ENCODE measurements around the gene PACSIN1.

Gene PACSIN1

DNA sequence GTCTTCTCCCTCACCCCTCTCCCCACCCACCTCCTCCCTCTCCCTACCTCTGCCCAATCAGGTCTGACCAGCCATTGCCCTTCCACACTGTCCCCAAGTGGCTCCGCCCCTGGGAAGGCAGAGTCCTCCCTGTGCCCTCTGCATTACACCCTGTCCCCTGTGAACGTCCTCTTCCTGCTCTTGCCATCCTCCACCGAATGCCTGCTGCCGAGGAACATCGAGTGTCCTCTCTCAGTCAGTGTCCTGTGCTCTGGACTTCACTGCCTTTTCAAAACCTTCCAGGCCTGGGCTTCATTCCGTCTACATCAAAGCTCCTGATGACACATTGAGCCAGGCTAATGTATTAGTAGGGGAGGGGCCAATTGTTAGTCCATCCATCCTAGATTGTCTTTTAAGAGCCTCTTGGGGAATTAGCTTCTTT lies 3.3 kb upstream of the PACSIN1 start:
- Histone ChIP-seq H3K4me3 (no peak overlapping the region), H3K36me3 (ENCODE audit: insufficient read depth, low read length) (no peaks in the 10 kb centered on the region), H3K27ac (no peak overlapping the region), H3K9me3 (ENCODE audit: low read depth, low read length) (no peaks in the 10 kb centered on the region), H3K9ac (ENCODE audit: insufficient read length) (no peak overlapping the region)
- no peak for DNase-seq (ENCODE audit: low read depth, low spot score)
- no peak for TF ChIP-seq FOXP2 (optimal IDR thresholded peaks at IDR 0.05; ENCODE audit: control extremely low read depth, extremely low read length, insufficient read depth)
- TF ChIP-seq EZH2 (IDR thresholded peaks at IDR 0.05), result no peak
- no peak for TF ChIP-seq POLR2AphosphoS5 (IDR thresholded peaks at IDR 0.05; ENCODE audit: borderline replicate concordance, low read depth, low read length)

DNA sequence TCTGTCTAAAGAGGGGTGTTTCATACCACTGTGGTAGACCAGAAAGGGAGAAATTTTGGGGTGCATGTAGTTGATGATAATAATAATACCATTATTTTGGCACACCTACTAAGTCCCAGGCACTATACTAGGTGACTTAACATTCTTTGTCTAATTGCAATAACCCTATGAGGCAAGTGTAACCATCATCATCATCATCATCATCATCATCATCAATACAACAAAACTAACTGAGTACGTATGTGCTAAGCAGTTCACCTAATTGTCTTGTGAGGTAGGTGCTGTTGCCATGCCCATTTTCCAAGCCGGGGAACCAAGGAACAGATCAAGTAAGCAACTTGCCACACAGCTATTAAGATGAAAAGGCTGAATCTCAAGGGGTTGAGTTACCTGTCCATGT lies 2.6 kb upstream of the PACSIN1 start:
- Histone ChIP-seq H3K4me3 (no peak overlapping the region), H3K36me3 (ENCODE audit: insufficient read depth, low read length) (no peaks in the 10 kb centered on the region), H3K27ac (no peak overlapping the region), H3K9ac (ENCODE audit: insufficient read length) (no peak overlapping the region), H3K9me3 (ENCODE audit: low read depth, low read length) (no peaks in the 10 kb centered on the region)
- DNase-seq (ENCODE audit: low read depth, low spot score), result no peak
- TF ChIP-seq EZH2 (IDR thresholded peaks at IDR 0.05), result no peak
- TF ChIP-seq FOXP2 (optimal IDR thresholded peaks at IDR 0.05; ENCODE audit: control extremely low read depth, extremely low read length, insufficient read depth), result no peak
- TF ChIP-seq POLR2AphosphoS5 (IDR thresholded peaks at IDR 0.05; ENCODE audit: borderline replicate concordance, low read depth, low read length), result no peak

DNA sequence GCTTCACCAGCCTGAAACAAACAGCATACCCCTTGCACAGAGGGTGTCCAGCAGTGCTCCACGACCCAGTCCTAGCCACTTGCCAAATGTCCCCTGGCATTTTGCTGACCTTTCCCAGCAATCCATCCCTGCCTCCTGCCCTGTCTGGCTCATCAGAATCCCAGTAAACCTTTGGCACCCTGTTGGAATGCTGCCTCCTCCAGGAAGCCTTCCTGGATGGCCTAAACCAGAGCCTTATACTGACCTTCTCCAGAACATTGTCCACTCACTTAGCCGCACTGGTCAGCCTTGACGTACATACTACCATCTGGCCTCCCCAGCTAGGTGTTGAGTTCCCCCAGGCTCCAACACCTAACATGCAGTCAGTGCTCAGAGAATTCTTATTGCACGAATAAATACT lies 2.0 kb upstream of the PACSIN1 start:
- H3K9ac ChIP-seq (ENCODE audit: insufficient read length), result no peak overlapping the region
- no peaks in the 10 kb centered on the region for H3K36me3 ChIP-seq (ENCODE audit: insufficient read depth, low read length)
- H3K4me3 ChIP-seq, result no peak overlapping the region
- H3K27ac ChIP-seq, result no peak overlapping the region
- H3K9me3 ChIP-seq (ENCODE audit: low read depth, low read length), result no peaks in the 10 kb centered on the region
- no peak for TF ChIP-seq FOXP2 (optimal IDR thresholded peaks at IDR 0.05; ENCODE audit: control extremely low read depth, extremely low read length, insufficient read depth)
- TF ChIP-seq EZH2 (IDR thresholded peaks at IDR 0.05), result no peak
- TF ChIP-seq POLR2AphosphoS5 (IDR thresholded peaks at IDR 0.05; ENCODE audit: borderline replicate concordance, low read depth, low read length), result no peak
- DNase-seq (ENCODE audit: low read depth, low spot score), result no peak

DNA sequence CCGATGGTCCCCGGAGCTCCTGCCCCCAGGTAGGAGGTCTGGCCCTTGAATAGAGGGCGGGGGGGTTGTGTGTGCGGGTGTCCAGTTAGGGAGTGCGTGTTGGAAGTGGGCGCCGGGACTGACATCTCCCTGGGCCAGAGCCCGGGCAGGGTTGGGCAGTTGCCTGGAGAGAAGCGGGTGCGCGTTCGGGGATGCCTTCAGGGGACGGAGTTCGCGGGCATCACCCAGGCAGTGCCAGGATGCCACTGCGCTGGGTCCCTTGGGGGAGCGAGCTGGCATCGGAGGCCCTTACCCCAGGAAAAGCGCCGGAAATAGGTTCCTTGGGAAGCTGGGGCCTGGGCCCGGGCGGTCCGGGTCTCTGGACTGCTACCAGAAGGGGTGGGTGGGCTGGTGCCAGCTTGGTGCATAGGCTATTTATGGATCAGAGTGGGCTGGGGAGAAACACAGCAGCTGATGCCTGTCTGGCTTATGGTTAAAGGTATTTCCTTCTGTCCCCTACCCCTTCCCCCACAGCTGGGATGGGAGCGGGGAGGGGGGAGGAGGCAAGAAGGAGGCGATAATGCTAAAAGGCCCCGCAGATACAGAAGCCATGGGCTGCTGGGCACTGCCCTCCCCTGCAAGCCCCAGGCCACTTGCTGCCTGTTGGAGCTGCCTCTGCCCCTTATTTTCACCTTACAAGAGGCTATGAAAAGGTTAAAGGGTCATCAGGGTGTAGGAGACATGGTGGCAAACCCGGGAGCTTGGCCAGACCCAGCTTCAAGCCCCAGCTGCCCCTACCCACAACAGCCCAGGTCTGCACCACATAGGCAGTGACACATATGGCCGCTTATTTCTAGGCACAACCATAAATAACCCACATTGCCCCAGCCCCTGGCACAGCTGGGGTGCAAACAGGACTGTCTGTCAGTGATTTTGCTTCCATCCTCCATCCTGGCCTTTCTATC lies 638 bp downstream of the PACSIN1 start:
- DNase-seq (ENCODE audit: low read depth, low spot score), result no peak
- Histone ChIP-seq H3K36me3 (ENCODE audit: insufficient read depth, low read length) (no peaks in the 10 kb centered on the region), H3K9ac (ENCODE audit: insufficient read length) (no peak overlapping the region), H3K27ac (no peak overlapping the region), H3K9me3 (ENCODE audit: low read depth, low read length) (no peaks in the 10 kb centered on the region), H3K4me3 (no peak overlapping the region)
- TF ChIP-seq EZH2 (IDR thresholded peaks at IDR 0.05) (no peak), POLR2AphosphoS5 (IDR thresholded peaks at IDR 0.05; ENCODE audit: borderline replicate concordance, low read depth, low read length) (no peak), FOXP2 (optimal IDR thresholded peaks at IDR 0.05; ENCODE audit: control extremely low read depth, extremely low read length, insufficient read depth) (no peak)

DNA sequence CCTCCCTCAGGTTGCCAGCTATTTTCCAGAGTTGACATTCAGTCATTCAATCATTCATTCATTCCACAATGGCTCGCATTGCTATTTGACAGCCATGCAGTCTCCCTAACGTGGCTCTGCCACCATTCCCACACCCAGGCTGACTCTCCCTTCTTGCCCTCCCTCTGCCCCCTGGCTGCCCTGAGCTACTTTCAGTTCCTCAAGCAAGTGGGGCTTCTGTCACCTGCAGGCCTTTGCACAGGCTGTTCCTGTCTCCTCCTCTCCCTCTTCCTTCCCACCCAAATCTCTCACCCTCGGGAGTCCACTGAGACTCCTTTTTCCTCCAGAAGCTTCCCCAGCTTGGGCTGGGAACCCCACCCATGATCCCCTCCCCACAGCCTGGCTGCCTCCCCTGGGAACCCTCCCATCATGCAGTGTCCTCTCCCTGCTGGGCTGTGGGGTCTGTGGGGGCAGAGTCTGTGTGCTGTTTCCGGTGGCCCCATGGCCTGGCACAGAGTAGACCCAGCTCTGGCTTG lies 2.6 kb downstream of the PACSIN1 start:
- Histone ChIP-seq H3K9ac (ENCODE audit: insufficient read length) (no peak overlapping the region), H3K4me3 (no peak overlapping the region), H3K9me3 (ENCODE audit: low read depth, low read length) (no peaks in the 10 kb centered on the region), H3K36me3 (ENCODE audit: insufficient read depth, low read length) (no peaks in the 10 kb centered on the region), H3K27ac (no peak overlapping the region)
- TF ChIP-seq POLR2AphosphoS5 (IDR thresholded peaks at IDR 0.05; ENCODE audit: borderline replicate concordance, low read depth, low read length) (no peak), EZH2 (IDR thresholded peaks at IDR 0.05) (no peak), FOXP2 (optimal IDR thresholded peaks at IDR 0.05; ENCODE audit: control extremely low read depth, extremely low read length, insufficient read depth) (no peak)
- DNase-seq (ENCODE audit: low read depth, low spot score), result no peak

DNA sequence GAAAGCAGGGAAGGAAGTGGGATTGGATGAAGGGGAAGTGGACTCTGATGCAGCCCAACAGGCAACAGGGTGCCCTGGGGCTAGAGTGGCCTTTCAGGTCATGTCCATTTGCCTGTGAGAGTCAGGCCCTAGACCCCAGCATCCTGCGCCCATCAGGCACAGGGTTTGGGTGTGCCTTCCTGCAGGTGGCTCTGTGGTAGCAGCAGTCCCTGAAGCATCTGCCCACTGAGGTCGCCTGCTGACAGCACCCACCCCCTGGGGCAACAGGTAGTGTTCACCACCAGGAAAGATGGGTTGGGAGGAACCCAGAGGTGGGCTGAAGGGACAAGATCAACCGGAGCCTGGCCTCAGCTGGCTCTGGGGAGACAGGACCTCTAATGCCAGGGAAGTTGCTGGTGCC lies 3.6 kb downstream of the PACSIN1 start:
- no peaks in the 10 kb centered on the region for H3K36me3 ChIP-seq (ENCODE audit: insufficient read depth, low read length)
- DNase-seq (ENCODE audit: low read depth, low spot score), result no peak
- no peak overlapping the region for H3K9ac ChIP-seq (ENCODE audit: insufficient read length)
- no peaks in the 10 kb centered on the region for H3K9me3 ChIP-seq (ENCODE audit: low read depth, low read length)
- H3K27ac ChIP-seq, result no peak overlapping the region
- H3K4me3 ChIP-seq, result no peak overlapping the region
- TF ChIP-seq POLR2AphosphoS5 (IDR thresholded peaks at IDR 0.05; ENCODE audit: borderline replicate concordance, low read depth, low read length) (no peak), EZH2 (IDR thresholded peaks at IDR 0.05) (no peak), FOXP2 (optimal IDR thresholded peaks at IDR 0.05; ENCODE audit: control extremely low read depth, extremely low read length, insufficient read depth) (no peak)

DNA sequence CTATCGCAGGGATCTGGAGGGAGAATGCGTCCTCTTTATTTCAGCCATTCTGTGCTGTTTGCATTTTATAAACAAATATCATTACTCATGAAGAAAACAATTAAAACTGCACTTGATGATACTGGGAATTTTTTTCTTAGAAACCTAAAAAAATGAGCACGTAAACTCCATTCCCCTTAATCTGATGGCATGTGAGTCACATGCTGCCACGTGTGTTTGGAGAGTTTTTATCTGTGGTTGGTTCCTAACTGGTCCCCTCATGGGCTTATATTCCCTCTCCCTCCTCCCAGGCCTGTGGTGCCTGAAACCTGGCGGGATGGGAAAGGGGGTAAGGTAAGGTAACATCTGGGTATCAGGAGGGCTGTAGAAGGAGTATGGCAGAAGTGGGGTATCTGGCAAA lies 6.5 kb downstream of the PACSIN1 start:
- Histone ChIP-seq H3K27ac (no peak overlapping the region), H3K9ac (ENCODE audit: insufficient read length) (no peak overlapping the region), H3K4me3 (no peak overlapping the region), H3K36me3 (ENCODE audit: insufficient read depth, low read length) (no peaks in the 10 kb centered on the region), H3K9me3 (ENCODE audit: low read depth, low read length) (no peaks in the 10 kb centered on the region)
- TF ChIP-seq FOXP2 (optimal IDR thresholded peaks at IDR 0.05; ENCODE audit: control extremely low read depth, extremely low read length, insufficient read depth) (no peak), POLR2AphosphoS5 (IDR thresholded peaks at IDR 0.05; ENCODE audit: borderline replicate concordance, low read depth, low read length) (no peak), EZH2 (IDR thresholded peaks at IDR 0.05) (no peak)
- no peak for DNase-seq (ENCODE audit: low read depth, low spot score)

DNA sequence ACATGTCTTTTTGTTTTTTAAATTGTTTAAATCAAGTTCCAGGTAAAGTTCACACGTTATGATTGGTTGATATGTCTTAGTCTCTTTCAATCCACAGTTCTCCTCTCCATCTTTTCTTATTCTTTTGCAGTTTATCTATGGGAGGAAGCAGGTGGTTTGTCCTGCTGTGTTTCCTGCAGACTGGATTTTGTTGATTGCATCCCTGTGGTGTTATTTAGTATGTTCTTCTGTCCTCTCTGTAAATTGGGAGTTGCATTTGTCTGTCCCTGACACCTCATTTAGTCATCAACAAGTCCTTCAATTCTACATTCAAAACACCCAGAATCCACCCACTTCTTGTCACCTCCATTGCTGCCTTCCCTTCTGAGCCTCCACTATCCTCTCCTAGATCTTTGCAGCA lies 8.1 kb downstream of the PACSIN1 start:
- no peak for TF ChIP-seq POLR2AphosphoS5 (IDR thresholded peaks at IDR 0.05; ENCODE audit: borderline replicate concordance, low read depth, low read length)
- TF ChIP-seq EZH2 (IDR thresholded peaks at IDR 0.05), result no peak
- TF ChIP-seq FOXP2 (optimal IDR thresholded peaks at IDR 0.05; ENCODE audit: control extremely low read depth, extremely low read length, insufficient read depth), result no peak
- Histone ChIP-seq H3K27ac (no peak overlapping the region), H3K9me3 (ENCODE audit: low read depth, low read length) (no peaks in the 10 kb centered on the region), H3K9ac (ENCODE audit: insufficient read length) (no peak overlapping the region), H3K36me3 (ENCODE audit: insufficient read depth, low read length) (no peaks in the 10 kb centered on the region), H3K4me3 (no peak overlapping the region)
- no peak for DNase-seq (ENCODE audit: low read depth, low spot score)

Measured in SK-N-MC (cell line).